Body of pancreas (tissue), 4 donors: ENCODE data around the gene SUN5. TPM values are rescaled to one million over a fixed set of nuclear protein-coding genes. Genes with fewer than 3 reads are reported as not detected.

Experiments used
- ATAC-seq: fragments of 150-250 bp; one replicate; pipeline ENCODE4 v1.9.1; 2016
- DNase-seq, 4 donors: peaks; one replicate each; pipeline ENCODE4 v3.0.0-alpha.2; 2019
- H3K27ac ChIP-seq, 4 donors: fragments of 200-600 bp; sonication (generic); 1 replicate in 3 of 4; 2 replicates in 1 of 4; pipeline versions ENCODE4 v1.5.1 to v1.6.1; 2016 to 2019; ENCODE audit warnings: mild to moderate bottlenecking in 1 of 4, mixed read lengths in 1 of 4, moderate library complexity in 1 of 4
- H3K27me3 ChIP-seq, 2 donors: fragments of 200-600 bp; sonication (generic); one replicate each; pipeline ENCODE4 v1.6.0; 2016; ENCODE audit warnings: mild to moderate bottlenecking in 1 of 2
- H3K36me3 ChIP-seq, 2 donors: fragments of 200-600 bp; sonication (generic); replicated peaks in 1 of 2; 2 replicates each; pipeline ENCODE4 v1.5.1; 2016; ENCODE audit warnings: low read depth in 2 of 2; ENCODE audit not compliant: insufficient read depth in 1 of 2
- H3K4me1 ChIP-seq: fragments of 200-600 bp; sonication (generic); one replicate; pipeline ENCODE4 v1.6.0; 2016
- H3K4me3 ChIP-seq, 2 donors: fragments of 200-600 bp; sonication (generic); 1 replicate in 1 of 2; 2 replicates in 1 of 2; pipeline ENCODE4 v1.5.1; 2016 to 2019
- H3K9me3 ChIP-seq, 3 donors: fragments of 200-600 bp; sonication (generic); 1 replicate in 2 of 3; 2 replicates in 1 of 3; pipeline ENCODE4 v1.5.1; 2016
- POLR2A ChIP-seq, 3 donors: fragments of 450-650 bp; IDR thresholded peaks; one replicate each; pipeline ENCODE4 v1.6.1; 2016; ENCODE audit warnings: antibody characterized with exemption in 3 of 3, mild to moderate bottlenecking in 2 of 3
- WGBS, 2 donors: methylation state at CpG; one replicate each; pipeline ENCODE4 v1.1.5; 2017; 5-methylcytosine and 5-hydroxymethylcytosine counted together
- intact Hi-C: fragments of 100-400 bp; cut with DNase I; formaldehyde crosslinking; loops from one replicate; pipeline ENCODE4 v1.15.1; 2023
- total RNA-seq, 2 donors: library from RNA; depleted of rRNA; stranded (reverse); fragments of >200 nt; gene quantifications; one replicate each; pipeline ENCODE4 v1.1.0, GENCODE V29; 2016
- TF ChIP-seq, protein P1 (sequence below), 7 experiments: fragments of 450-650 bp in 4 of 7; fragments of 200-600 bp in 3 of 7; sonication (generic) in 3 of 7; IDR thresholded peaks; one replicate each; pipeline ENCODE4 v1.5.1; 2016 to 2019; ENCODE audit warnings: antibody characterized with exemption in 7 of 7

SUN5 gene
- total RNA-seq, 2 donors from 2014 or later: not detected

- intact Hi-C loops: no loop called here
- DNase-seq (no peak), ATAC-seq (no peak)
- Histone ChIP-seq H3K27me3 (no peaks in the 10 kb centered on the region), H3K27ac (no peak overlapping the region), H3K36me3 (no peaks in the 10 kb centered on the region), H3K4me1 (no peaks in the 10 kb centered on the region), H3K9me3 (no peaks in the 10 kb centered on the region), H3K4me3 (no peak overlapping the region)
- TF ChIP-seq POLR2A (IDR thresholded peaks at IDR 0.05): no peak
- TF ChIP-seq, protein P1, sequence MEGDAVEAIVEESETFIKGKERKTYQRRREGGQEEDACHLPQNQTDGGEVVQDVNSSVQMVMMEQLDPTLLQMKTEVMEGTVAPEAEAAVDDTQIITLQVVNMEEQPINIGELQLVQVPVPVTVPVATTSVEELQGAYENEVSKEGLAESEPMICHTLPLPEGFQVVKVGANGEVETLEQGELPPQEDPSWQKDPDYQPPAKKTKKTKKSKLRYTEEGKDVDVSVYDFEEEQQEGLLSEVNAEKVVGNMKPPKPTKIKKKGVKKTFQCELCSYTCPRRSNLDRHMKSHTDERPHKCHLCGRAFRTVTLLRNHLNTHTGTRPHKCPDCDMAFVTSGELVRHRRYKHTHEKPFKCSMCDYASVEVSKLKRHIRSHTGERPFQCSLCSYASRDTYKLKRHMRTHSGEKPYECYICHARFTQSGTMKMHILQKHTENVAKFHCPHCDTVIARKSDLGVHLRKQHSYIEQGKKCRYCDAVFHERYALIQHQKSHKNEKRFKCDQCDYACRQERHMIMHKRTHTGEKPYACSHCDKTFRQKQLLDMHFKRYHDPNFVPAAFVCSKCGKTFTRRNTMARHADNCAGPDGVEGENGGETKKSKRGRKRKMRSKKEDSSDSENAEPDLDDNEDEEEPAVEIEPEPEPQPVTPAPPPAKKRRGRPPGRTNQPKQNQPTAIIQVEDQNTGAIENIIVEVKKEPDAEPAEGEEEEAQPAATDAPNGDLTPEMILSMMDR (IDR thresholded peaks at IDR 0.05): no peak
- 74 to 84% methylated on average over 11 to 16 of the region's 16 CpGs for WGBS, 2 donors
Measured at GRCh38 chr20:32988008-32988407, 16.2 kb downstream of the SUN5 start.

DNA sequence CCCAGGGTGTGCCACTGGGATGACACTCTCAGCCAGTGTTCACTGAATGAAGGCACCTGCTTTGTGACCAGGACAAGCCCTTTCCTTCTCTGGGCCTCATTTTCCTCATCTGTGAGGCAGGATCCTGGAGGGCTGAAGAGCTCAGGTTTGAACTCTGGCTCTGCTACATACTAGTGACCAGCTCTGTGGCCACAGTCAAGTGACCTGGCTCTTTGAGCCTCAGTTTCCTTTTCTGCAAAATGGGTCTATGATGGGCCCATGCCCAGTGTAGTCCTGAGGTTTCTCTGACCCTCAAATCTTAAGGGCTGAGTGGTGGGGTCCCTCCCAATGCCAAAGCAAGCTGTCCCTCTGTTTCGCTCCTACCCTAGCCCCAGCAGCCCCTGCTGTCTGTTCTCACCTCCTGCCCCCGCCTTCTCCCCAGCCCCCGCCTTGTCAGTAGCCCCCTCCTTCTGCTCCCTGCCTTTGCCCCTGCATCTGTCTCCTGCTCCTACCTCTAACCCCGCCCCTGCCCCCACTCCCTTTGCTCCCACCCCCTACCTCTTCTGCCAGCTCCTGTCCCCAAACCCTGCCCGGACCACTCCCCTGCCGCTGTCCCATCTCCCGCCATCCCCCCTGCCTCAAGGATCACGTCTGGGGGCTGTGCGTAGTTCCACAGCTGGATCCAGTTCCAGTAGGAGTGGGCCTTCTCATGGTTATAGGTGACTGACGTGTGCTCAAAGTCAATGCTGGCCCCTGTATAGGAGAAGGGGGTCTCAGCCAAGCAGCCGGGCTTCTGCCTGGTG lies 17.0 kb downstream of the SUN5 start:
- Histone ChIP-seq H3K27me3 (no peaks in the 10 kb centered on the region), H3K27ac (no peak overlapping the region), H3K36me3 (no peaks in the 10 kb centered on the region), H3K4me1 (no peaks in the 10 kb centered on the region), H3K4me3 (no peak overlapping the region), H3K9me3 (no peaks in the 10 kb centered on the region)
- 72 to 73% methylated on average over 9 to 11 of the region's 11 CpGs for WGBS, 2 donors
- TF ChIP-seq POLR2A (IDR thresholded peaks at IDR 0.05): no peak
- TF ChIP-seq, protein P1 (IDR thresholded peaks at IDR 0.05): no peak
- DNase-seq (no peak), ATAC-seq (no peak)
- intact Hi-C loops: no loop called here

DNA sequence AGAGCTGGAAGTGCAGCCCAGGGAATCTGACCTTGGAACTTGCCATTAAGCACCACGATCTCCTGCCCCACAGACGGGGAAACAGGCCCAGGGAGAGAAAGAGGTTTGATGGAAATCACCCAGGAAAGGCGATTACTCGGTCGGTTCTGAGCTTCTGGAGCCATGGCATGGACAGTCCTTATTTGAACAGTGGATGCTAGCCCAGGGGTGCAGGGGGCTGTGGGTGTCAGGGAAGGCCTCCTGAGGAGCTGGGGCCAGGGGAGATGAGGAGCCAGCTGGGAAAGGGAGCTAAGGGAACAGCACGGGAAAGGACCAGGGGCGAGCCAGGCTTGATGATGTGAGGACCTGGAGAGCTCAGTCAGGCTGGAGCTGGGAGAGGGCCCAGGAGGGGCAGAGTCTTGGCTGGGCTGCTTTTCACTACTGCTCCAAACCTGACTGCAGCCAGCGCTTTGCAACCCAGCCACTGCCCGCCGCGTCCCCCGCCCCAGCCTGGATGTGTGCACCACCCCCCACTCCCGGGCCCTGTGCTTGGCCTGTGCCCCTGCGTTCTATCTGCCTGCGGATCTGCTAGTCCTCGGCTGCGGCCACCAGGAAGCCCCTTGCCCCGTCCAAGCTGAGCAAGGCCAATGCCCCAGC lies 17.8 kb downstream of the SUN5 start:
- Histone ChIP-seq H3K4me1 (no peaks in the 10 kb centered on the region), H3K36me3 (no peaks in the 10 kb centered on the region), H3K27me3 (no peaks in the 10 kb centered on the region), H3K9me3 (no peaks in the 10 kb centered on the region), H3K27ac (no peak overlapping the region), H3K4me3 (no peak overlapping the region)
- no peak for ATAC-seq
- WGBS, 2 donors: 62 to 72% methylated on average over 11 to 16 of the region's 18 CpGs
- TF ChIP-seq POLR2A (IDR thresholded peaks at IDR 0.05): no peak
- TF ChIP-seq, protein P1 (IDR thresholded peaks at IDR 0.05): no peak
- intact Hi-C loops: no loop called here
- DNase-seq: no peak

DNA sequence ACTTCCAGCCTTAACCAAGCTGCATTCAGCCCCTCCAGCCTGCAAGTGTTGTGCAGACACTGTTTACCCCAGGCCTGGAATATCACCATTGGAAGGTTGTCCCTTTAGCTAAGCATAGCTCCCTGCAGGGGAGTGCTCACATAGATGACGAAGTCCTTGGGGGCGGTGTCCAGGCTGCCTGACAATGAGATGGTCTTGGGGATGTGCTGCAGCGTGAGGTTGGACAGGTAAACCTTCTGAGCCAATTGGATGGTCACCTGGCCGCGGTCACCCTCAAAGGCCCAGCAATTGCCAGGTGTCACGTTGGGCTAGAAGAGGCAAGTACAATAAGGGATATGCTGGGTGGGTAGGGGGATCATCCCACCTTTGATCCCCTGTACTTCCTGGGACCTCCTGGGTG lies 18.6 kb downstream of the SUN5 start:
- Histone ChIP-seq H3K9me3 (no peaks in the 10 kb centered on the region), H3K27me3 (no peaks in the 10 kb centered on the region), H3K4me3 (no peak overlapping the region), H3K36me3 (no peaks in the 10 kb centered on the region), H3K4me1 (no peaks in the 10 kb centered on the region), H3K27ac (no peak overlapping the region)
- TF ChIP-seq, protein P1 (IDR thresholded peaks at IDR 0.05): no peak
- TF ChIP-seq POLR2A (IDR thresholded peaks at IDR 0.05): no peak
- 68% methylated on average over 6 of the region's 6 CpGs for WGBS, 2 donors
- ATAC-seq: no peak
- no peak for DNase-seq
- intact Hi-C loops: no loop called here
